Measurements from ENCODE around the gene KDM1B. TPM values are rescaled to one million over a fixed set of nuclear protein-coding genes. Genes with fewer than 3 reads are reported as not detected.

Gene KDM1B
- total and polyA plus RNA-seq, 9 of the 15 experiments (the other 6 are each of a cell fraction or from before 2014, with no cell fraction given) = 1.4 to 58.9 (median 36.3) TPM

DNA sequence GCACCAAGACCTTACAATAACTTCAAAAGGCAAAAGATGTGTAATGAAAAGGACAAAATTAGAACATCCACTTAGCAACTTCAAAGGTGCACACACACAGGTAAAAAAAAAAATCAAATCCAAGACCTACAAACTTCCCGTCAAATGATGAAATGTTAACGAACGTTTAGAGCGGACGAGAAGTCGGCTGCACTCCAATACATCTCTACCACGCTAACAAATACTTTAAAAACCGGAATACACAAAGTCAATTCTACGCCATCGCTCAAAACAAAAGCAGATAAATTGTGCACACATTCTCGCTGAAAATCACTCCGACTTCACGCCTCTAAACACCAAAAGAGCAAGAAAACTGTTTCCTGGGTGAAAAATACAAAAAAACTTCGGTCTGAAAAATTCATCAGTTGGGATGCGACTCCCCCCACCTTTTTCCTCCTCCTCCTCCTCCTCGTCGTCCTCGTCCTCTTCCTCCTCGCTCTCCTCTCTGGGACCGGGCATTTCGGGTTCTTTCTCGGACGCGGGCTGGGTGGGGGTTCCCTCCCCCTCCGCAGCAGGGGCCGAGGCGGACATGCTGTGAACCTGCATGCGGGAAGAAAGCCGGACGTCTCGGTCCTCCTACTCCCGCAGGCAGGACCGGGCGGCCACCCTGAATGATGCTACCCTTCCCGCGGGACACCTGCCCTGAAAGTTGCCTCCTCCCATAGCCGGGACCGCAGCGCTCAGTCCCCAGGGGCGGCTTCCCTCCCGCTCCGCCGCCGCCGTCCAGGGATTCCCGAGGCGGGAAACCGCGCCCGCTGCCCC lies 108.4 kb downstream of the KDM1B start (continued):
- TF ChIP-seq, protein P1, sequence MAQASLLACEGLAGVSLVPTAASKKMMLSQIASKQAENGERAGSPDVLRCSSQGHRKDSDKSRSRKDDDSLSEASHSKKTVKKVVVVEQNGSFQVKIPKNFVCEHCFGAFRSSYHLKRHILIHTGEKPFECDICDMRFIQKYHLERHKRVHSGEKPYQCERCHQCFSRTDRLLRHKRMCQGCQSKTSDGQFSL (CRISPR knock-in tag; IDR thresholded peaks at IDR 0.05) = peak; percentile 53; the same call in 1 of the 2 replicates
- TF ChIP-seq, protein P1 (tag; IDR thresholded peaks at IDR 0.05) = no peak
- TF ChIP-seq JUND (IDR thresholded peaks at IDR 0.05; ENCODE audit: borderline replicate concordance, low read depth, low read length) (no peak), JUND (tag; IDR thresholded peaks at IDR 0.05; ENCODE audit: borderline replicate concordance, low read depth, low read length) (no peak), TARDBP (IDR thresholded peaks at IDR 0.05) (no peak), EHMT2 (IDR thresholded peaks at IDR 0.05) (no peak), ZNF57 (CRISPR knock-in tag; IDR thresholded peaks at IDR 0.05) (no peak), ZKSCAN3 (CRISPR knock-in tag; IDR thresholded peaks at IDR 0.05) (0 out of 2 replicates have a peak, but pooled peaks have one; percentile 64), RBM22 (IDR thresholded peaks at IDR 0.05; ENCODE audit: low read depth, low read length, poor library complexity, severe bottlenecking) (peak; percentile 47), NR1H2 (CRISPR knock-in tag; IDR thresholded peaks at IDR 0.05) (no peak; the same call in 1 of the 2 replicates), NFIX (CRISPR knock-in tag; IDR thresholded peaks at IDR 0.05; ENCODE audit: low read depth) (no peak), ZFX (CRISPR knock-in tag; IDR thresholded peaks at IDR 0.05) (no peak), ELF4 (CRISPR knock-in tag; IDR thresholded peaks at IDR 0.05) (no peak), ADNP (tag; IDR thresholded peaks at IDR 0.05) (no peak), EGR1 (conservative IDR thresholded peaks at IDR 0.05) (no peak; the same call in 1 of the 2 replicates), FOXM1 (IDR thresholded peaks at IDR 0.05; ENCODE audit: low read depth) (no peak), FOXM1 (CRISPR knock-in tag; IDR thresholded peaks at IDR 0.05; ENCODE audit: low read depth) (peak; percentile 34; the same call in 1 of the 2 replicates), CEBPG (CRISPR knock-in tag; IDR thresholded peaks at IDR 0.05) (no peak), CEBPG (tag; conservative IDR thresholded peaks at IDR 0.05 in 1 of 2, IDR thresholded peaks at IDR 0.05 in 1 of 2) (peak in 1 of 2 experiments; percentile 15; a peak in 1 of 4 replicates), ZBTB1 (CRISPR knock-in tag; IDR thresholded peaks at IDR 0.05; ENCODE audit: borderline replicate concordance, low read depth) (no peak), BRF1 (IDR thresholded peaks at IDR 0.05; ENCODE audit: borderline replicate concordance, extremely low read depth, insufficient read length) (no peak), CXXC5 (CRISPR knock-in tag; IDR thresholded peaks at IDR 0.05) (peak; percentile 5), FOXJ3 (CRISPR knock-in tag; IDR thresholded peaks at IDR 0.05) (no peak), ZNF140 (CRISPR knock-in tag; IDR thresholded peaks at IDR 0.05) (no peak), ZFP36 (IDR thresholded peaks at IDR 0.05; ENCODE audit: low read depth, low read length, partially characterized antibody) (no peak)
- TF ChIP-seq, protein P2, sequence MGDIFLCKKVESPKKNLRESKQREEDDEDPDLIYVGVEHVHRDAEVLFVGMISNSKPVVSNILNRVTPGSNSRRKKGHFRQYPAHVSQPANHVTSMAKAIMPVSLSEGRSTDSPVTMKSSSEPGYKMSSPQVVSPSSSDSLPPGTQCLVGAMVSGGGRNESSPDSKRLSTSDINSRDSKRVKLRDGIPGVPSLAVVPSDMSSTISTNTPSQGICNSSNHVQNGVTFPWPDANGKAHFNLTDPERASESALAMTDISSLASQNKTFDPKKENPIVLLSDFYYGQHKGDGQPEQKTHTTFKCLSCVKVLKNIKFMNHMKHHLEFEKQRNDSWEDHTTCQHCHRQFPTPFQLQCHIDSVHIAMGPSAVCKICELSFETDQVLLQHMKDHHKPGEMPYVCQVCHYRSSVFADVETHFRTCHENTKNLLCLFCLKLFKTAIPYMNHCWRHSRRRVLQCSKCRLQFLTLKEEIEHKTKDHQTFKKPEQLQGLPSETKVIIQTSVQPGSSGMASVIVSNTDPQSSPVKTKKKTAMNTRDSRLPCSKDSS (IDR thresholded peaks at IDR 0.05; ENCODE audit: low read depth, partially characterized antibody) = no peak
- TF ChIP-seq, protein P3, sequence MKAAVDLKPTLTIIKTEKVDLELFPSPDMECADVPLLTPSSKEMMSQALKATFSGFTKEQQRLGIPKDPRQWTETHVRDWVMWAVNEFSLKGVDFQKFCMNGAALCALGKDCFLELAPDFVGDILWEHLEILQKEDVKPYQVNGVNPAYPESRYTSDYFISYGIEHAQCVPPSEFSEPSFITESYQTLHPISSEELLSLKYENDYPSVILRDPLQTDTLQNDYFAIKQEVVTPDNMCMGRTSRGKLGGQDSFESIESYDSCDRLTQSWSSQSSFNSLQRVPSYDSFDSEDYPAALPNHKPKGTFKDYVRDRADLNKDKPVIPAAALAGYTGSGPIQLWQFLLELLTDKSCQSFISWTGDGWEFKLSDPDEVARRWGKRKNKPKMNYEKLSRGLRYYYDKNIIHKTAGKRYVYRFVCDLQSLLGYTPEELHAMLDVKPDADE (conservative IDR thresholded peaks at IDR 0.05; ENCODE audit: control insufficient read depth, low read depth, low read length) = no peak

All from K562 (cell line).